HCT116 (cell line): ENCODE measurements around the gene OR1S2. TPM values are rescaled to one million over a fixed set of nuclear protein-coding genes. Genes with fewer than 3 reads are reported as not detected.

Experiments
- ATAC-seq: fragments of 200-7000 bp; cut with Tn5 transposase; 2 replicates; pipeline ENCODE4 v1.9.1; 2020; ENCODE audit warnings: mild to moderate bottlenecking, moderate library complexity
- BruUV-seq: library from RNA; stranded (reverse); fragments of 400-500 nt; replicated peaks from 2 replicates; lab custom pipeline; 2021; lab: Mats Ljungman, UMichigan
- CTCF ChIA-PET: fragments of 300-600 bp; sonication (Branson Sonifier 250); formaldehyde crosslinking; loops from one replicate; lab custom pipeline; 2021; ENCODE audit warnings: antibody characterized with exemption; lab: Charles Lee
- POLR2A ChIA-PET: fragments of 300-600, 350-600 bp; sonication (Branson Sonifier 250); formaldehyde crosslinking; loops from one replicate; lab custom pipeline; 2021; ENCODE audit warnings: antibody characterized with exemption; lab: Charles Lee
- RAD21 ChIA-PET, 2 experiments: fragments of 300-600 bp; sonication (Branson Sonifier 250); formaldehyde crosslinking; loops; one replicate each; lab custom pipeline; 2023; ENCODE audit warnings: low total read pairs in 2 of 2; ENCODE audit not compliant: uncharacterized antibody in 2 of 2, unreplicated experiment in 2 of 2, low non-redundant PET in 1 of 2; lab: Charles Lee
- DNase-seq: peaks from one replicate; pipeline ENCODE4 v3.0.0-alpha.2; 2010; ENCODE audit warnings: low read depth, low spot score
- H2AFZ ChIP-seq: fragments of 200-600 bp; shearing (Covaris generic), sonication (generic); 2 replicates; pipeline ENCODE4 v1.6.1; 2017; ENCODE audit warnings: low read depth, mixed run types, mixed read lengths, antibody characterized with exemption, low read length; ENCODE audit not compliant: poor library complexity, severe bottlenecking
- H3K27ac ChIP-seq: 2 replicates; pipeline ENCODE4 v1.5.1; 2012; ENCODE audit warnings: low read depth, low read length
- H3K27me3 ChIP-seq: fragments of 200-600 bp; sonication (generic); 2 replicates; pipeline ENCODE4 v1.6.1; 2016; ENCODE audit warnings: mixed run types, low read length, mixed read lengths; ENCODE audit not compliant: insufficient read depth
- H3K36me3 ChIP-seq, 2 experiments: fragments of 200-500 bp in 1 of 2; fragments of 200-600 bp in 1 of 2; sonication (Bioruptor generic) in 1 of 2; sonication (generic) in 1 of 2; 2 replicates each; pipeline versions ENCODE4 v1.5.1 to v1.6.1; 2014 to 2016; ENCODE audit warnings: low read length in 2 of 2, inconsistent platforms in 1 of 2, mixed read lengths in 1 of 2, mixed run types in 1 of 2; ENCODE audit not compliant: insufficient read depth in 2 of 2, control insufficient read depth in 1 of 2
- H3K4me1 ChIP-seq, 2 experiments: fragments of 200-600 bp in 1 of 2; sonication (generic) in 1 of 2; 2 replicates each; pipeline versions ENCODE4 v1.5.1 to v1.6.1; 2012 to 2017; ENCODE audit warnings: low read length in 2 of 2, inconsistent platforms in 1 of 2, mild to moderate bottlenecking in 1 of 2, mixed read lengths in 1 of 2, mixed run types in 1 of 2, moderate library complexity in 1 of 2; ENCODE audit not compliant: insufficient read depth in 2 of 2, control insufficient read depth in 1 of 2
- H3K4me2 ChIP-seq: fragments of 200-600 bp; sonication (generic); 2 replicates; pipeline ENCODE4 v1.6.1; 2017; ENCODE audit warnings: mixed run types, low read length, mixed read lengths
- H3K4me3 ChIP-seq, 2 experiments: fragments of 200-600 bp in 1 of 2; sonication (generic) in 1 of 2; replicated peaks in 1 of 2; 2 replicates each; pipeline ENCODE4 v1.5.1; 2011 to 2016; ENCODE audit warnings: low read length in 2 of 2, control low read depth in 1 of 2, low read depth in 1 of 2, mild to moderate bottlenecking in 1 of 2, mixed read lengths in 1 of 2, mixed run types in 1 of 2
- H3K79me2 ChIP-seq: fragments of 200-600 bp; sonication (generic); 2 replicates; pipeline ENCODE4 v1.6.1; 2017; ENCODE audit warnings: mild to moderate bottlenecking, mixed run types, low read length, moderate library complexity, mixed read lengths; ENCODE audit not compliant: insufficient read depth
- H3K9ac ChIP-seq: fragments of 200-600 bp; sonication (generic); 2 replicates; pipeline ENCODE4 v1.6.1; 2016; ENCODE audit warnings: low read length, mixed read lengths
- H3K9me2 ChIP-seq: fragments of 200-600 bp; sonication (generic), shearing (Covaris generic); 2 replicates; pipeline ENCODE4 v1.6.1; 2017; ENCODE audit warnings: mixed run types, mild to moderate bottlenecking, moderate library complexity; ENCODE audit not compliant: insufficient read depth
- H3K9me3 ChIP-seq, 2 experiments: fragments of 200-500 bp in 1 of 2; fragments of 200-600 bp in 1 of 2; sonication (Bioruptor generic) in 1 of 2; sonication (generic) in 1 of 2; 2 replicates each; pipeline ENCODE4 v1.6.1; 2014 to 2017; ENCODE audit warnings: low read length in 2 of 2, mixed read lengths in 2 of 2, inconsistent platforms in 1 of 2, low read depth in 1 of 2, mild to moderate bottlenecking in 1 of 2, mixed run types in 1 of 2, moderate library complexity in 1 of 2; ENCODE audit not compliant: control insufficient read depth in 1 of 2, insufficient read depth in 1 of 2
- H4K20me1 ChIP-seq: fragments of 200-600 bp; sonication (generic), shearing (Covaris generic); 2 replicates; pipeline ENCODE4 v1.6.1; 2017; ENCODE audit warnings: mixed run types, mild to moderate bottlenecking, moderate library complexity; ENCODE audit not compliant: insufficient read depth
- CBX3 ChIP-seq: IDR thresholded peaks from 2 replicates; pipeline ENCODE4 v1.6.1; 2012; ENCODE audit warnings: low read depth
- CEBPB ChIP-seq: IDR thresholded peaks from 2 replicates; pipeline ENCODE4 v1.6.1; 2012; ENCODE audit warnings: low read depth
- EGR1 ChIP-seq: IDR thresholded peaks from 2 replicates; pipeline ENCODE4 v1.6.1; 2012; ENCODE audit warnings: low read depth
- ELF1 ChIP-seq: IDR thresholded peaks from 2 replicates; pipeline ENCODE4 v1.6.1; 2012; ENCODE audit warnings: low read depth, borderline replicate concordance
- EZH2 ChIP-seq: fragments of 200-600 bp; sonication (generic); IDR thresholded peaks from 2 replicates; pipeline ENCODE4 v1.6.1; 2017; ENCODE audit warnings: antibody characterized with exemption, mixed run types
- EZH2phosphoT487 ChIP-seq: fragments of 200-600 bp; IDR thresholded peaks from 2 replicates; pipeline ENCODE4 v1.6.1; 2018; ENCODE audit warnings: antibody characterized with exemption, borderline replicate concordance
- FOSL1 ChIP-seq: IDR thresholded peaks from 2 replicates; pipeline ENCODE4 v1.6.1; 2012; ENCODE audit warnings: low read depth
- JUND ChIP-seq: IDR thresholded peaks from 2 replicates; pipeline ENCODE4 v1.6.1; 2012
- POLR2A ChIP-seq: IDR thresholded peaks from 2 replicates; pipeline ENCODE4 v1.7.0; 2011; ENCODE audit warnings: borderline replicate concordance; ENCODE audit not compliant: insufficient read depth, insufficient read length; ENCODE audit errors: extremely low read depth
- POLR2AphosphoS5 ChIP-seq: IDR thresholded peaks from 2 replicates; pipeline ENCODE4 v1.6.1; 2011; ENCODE audit warnings: mild to moderate bottlenecking, low read depth, low read length, moderate library complexity
- RAD21 ChIP-seq: IDR thresholded peaks from 2 replicates; pipeline ENCODE4 v1.6.1; 2012; ENCODE audit warnings: low read depth, mild to moderate bottlenecking
- SP1 ChIP-seq: IDR thresholded peaks from 2 replicates; pipeline ENCODE4 v1.6.1; 2012; ENCODE audit warnings: low read depth
- TCF7L2 ChIP-seq: IDR thresholded peaks from 2 replicates; pipeline ENCODE4 v1.7.0; 2011; ENCODE audit warnings: borderline replicate concordance, inconsistent platforms; ENCODE audit not compliant: insufficient read depth, insufficient read length; ENCODE audit errors: extremely low read depth
- ZFX ChIP-seq: fragments of 450-650 bp; IDR thresholded peaks from 2 replicates; pipeline ENCODE4 v1.6.1; 2017
- intact Hi-C: fragments of 100-400 bp; cut with micrococcal nuclease; formaldehyde crosslinking; loops from 2 replicates; pipeline ENCODE4 v1.10.0; 2022
- total RNA-seq: library from RNA; stranded (reverse); gene quantifications from one replicate; pipeline ENCODE4 v1.2.1, GENCODE V29; 2021; ENCODE audit not compliant: unreplicated experiment
- TF ChIP-seq, protein P1 (sequence below), 3 experiments: fragments of 200-600 bp in 1 of 3; sonication (generic) in 1 of 3; IDR thresholded peaks in 2 of 3; conservative IDR thresholded peaks in 1 of 3; 2 replicates each; pipeline ENCODE4 v1.5.1; 2012 to 2017; ENCODE audit warnings: low read depth in 2 of 3, low read length in 2 of 3, antibody characterized with exemption in 1 of 3, borderline replicate concordance in 1 of 3, control low read depth in 1 of 3, mild to moderate bottlenecking in 1 of 3, mixed read lengths in 1 of 3, mixed run types in 1 of 3, moderate library complexity in 1 of 3; ENCODE audit not compliant: insufficient read depth in 1 of 3
- TF ChIP-seq, protein P2 (sequence below): IDR thresholded peaks from 2 replicates; pipeline ENCODE4 v1.6.1; 2012; ENCODE audit warnings: low read depth
- TF ChIP-seq, protein P3 (sequence below): IDR thresholded peaks from 2 replicates; pipeline ENCODE4 v1.6.1; 2012
- TF ChIP-seq, protein P4 (sequence below): IDR thresholded peaks from 2 replicates; pipeline ENCODE4 v1.6.1; 2012
- TF ChIP-seq, protein P5 (sequence below): IDR thresholded peaks from 2 replicates; pipeline ENCODE4 v1.6.1; 2011; ENCODE audit warnings: mild to moderate bottlenecking, low read length, moderate library complexity; ENCODE audit not compliant: insufficient replicate concordance; ENCODE audit errors: extremely low read depth

The OR1S2 gene
- total RNA-seq, 1 experiment from 2014 or later, result not detected

DNA sequence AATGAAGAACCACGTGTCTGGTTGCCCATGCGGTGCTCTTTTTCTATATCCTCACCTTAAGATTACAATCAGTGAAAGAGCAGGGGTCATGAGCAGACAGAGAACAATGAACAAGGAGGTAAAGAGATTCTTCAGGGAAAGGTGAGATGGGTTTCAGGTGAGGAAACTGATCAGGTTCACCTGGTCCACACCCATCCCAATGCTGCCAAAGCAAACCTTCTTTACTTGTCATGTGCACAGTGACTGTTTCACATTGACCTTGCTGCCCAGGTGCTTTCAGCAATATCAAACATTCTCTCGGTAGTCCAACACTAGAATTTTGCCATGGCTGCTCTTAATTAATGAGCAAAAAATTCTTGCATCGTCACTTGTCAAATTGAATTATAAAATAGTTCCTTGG lies 39.6 kb downstream of the OR1S2 start:
- no peak overlapping the region for H3K27ac ChIP-seq
- H3K27me3 ChIP-seq, result peaks cover under 1% of the 10 kb centered on the region; the same call in 1 of the 2 replicates
- TF ChIP-seq, protein P1, sequence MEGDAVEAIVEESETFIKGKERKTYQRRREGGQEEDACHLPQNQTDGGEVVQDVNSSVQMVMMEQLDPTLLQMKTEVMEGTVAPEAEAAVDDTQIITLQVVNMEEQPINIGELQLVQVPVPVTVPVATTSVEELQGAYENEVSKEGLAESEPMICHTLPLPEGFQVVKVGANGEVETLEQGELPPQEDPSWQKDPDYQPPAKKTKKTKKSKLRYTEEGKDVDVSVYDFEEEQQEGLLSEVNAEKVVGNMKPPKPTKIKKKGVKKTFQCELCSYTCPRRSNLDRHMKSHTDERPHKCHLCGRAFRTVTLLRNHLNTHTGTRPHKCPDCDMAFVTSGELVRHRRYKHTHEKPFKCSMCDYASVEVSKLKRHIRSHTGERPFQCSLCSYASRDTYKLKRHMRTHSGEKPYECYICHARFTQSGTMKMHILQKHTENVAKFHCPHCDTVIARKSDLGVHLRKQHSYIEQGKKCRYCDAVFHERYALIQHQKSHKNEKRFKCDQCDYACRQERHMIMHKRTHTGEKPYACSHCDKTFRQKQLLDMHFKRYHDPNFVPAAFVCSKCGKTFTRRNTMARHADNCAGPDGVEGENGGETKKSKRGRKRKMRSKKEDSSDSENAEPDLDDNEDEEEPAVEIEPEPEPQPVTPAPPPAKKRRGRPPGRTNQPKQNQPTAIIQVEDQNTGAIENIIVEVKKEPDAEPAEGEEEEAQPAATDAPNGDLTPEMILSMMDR (IDR thresholded peaks at IDR 0.05 in 2 of 3, conservative IDR thresholded peaks at IDR 0.05 in 1 of 3; ENCODE audit: borderline replicate concordance in 1 of 3, insufficient read depth in 1 of 3, low read depth in 2 of 3, low read length in 2 of 3), result no peak
- TF ChIP-seq, protein P2, sequence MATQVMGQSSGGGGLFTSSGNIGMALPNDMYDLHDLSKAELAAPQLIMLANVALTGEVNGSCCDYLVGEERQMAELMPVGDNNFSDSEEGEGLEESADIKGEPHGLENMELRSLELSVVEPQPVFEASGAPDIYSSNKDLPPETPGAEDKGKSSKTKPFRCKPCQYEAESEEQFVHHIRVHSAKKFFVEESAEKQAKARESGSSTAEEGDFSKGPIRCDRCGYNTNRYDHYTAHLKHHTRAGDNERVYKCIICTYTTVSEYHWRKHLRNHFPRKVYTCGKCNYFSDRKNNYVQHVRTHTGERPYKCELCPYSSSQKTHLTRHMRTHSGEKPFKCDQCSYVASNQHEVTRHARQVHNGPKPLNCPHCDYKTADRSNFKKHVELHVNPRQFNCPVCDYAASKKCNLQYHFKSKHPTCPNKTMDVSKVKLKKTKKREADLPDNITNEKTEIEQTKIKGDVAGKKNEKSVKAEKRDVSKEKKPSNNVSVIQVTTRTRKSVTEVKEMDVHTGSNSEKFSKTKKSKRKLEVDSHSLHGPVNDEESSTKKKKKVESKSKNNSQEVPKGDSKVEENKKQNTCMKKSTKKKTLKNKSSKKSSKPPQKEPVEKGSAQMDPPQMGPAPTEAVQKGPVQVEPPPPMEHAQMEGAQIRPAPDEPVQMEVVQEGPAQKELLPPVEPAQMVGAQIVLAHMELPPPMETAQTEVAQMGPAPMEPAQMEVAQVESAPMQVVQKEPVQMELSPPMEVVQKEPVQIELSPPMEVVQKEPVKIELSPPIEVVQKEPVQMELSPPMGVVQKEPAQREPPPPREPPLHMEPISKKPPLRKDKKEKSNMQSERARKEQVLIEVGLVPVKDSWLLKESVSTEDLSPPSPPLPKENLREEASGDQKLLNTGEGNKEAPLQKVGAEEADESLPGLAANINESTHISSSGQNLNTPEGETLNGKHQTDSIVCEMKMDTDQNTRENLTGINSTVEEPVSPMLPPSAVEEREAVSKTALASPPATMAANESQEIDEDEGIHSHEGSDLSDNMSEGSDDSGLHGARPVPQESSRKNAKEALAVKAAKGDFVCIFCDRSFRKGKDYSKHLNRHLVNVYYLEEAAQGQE, result no peak
- TF ChIP-seq ELF1 (no peak), ZFX (no peak), EZH2phosphoT487 (no peak), EGR1 (no peak), JUND (no peak), CEBPB (no peak), POLR2AphosphoS5 (no peak), POLR2A (no peak), EZH2 (no peak), CBX3 (no peak), SP1 (no peak), FOSL1 (no peak), RAD21 (no peak), TCF7L2 (no peak)
- TF ChIP-seq, protein P3, sequence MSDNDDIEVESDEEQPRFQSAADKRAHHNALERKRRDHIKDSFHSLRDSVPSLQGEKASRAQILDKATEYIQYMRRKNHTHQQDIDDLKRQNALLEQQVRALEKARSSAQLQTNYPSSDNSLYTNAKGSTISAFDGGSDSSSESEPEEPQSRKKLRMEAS, result no peak
- TF ChIP-seq, protein P4, sequence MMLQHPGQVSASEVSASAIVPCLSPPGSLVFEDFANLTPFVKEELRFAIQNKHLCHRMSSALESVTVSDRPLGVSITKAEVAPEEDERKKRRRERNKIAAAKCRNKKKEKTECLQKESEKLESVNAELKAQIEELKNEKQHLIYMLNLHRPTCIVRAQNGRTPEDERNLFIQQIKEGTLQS, result no peak
- TF ChIP-seq, protein P5, sequence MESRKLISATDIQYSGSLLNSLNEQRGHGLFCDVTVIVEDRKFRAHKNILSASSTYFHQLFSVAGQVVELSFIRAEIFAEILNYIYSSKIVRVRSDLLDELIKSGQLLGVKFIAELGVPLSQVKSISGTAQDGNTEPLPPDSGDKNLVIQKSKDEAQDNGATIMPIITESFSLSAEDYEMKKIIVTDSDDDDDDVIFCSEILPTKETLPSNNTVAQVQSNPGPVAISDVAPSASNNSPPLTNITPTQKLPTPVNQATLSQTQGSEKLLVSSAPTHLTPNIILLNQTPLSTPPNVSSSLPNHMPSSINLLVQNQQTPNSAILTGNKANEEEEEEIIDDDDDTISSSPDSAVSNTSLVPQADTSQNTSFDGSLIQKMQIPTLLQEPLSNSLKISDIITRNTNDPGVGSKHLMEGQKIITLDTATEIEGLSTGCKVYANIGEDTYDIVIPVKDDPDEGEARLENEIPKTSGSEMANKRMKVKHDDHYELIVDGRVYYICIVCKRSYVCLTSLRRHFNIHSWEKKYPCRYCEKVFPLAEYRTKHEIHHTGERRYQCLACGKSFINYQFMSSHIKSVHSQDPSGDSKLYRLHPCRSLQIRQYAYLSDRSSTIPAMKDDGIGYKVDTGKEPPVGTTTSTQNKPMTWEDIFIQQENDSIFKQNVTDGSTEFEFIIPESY, result no peak
- intact Hi-C loops, result no loop called here
- H3K79me2 ChIP-seq, result no peaks in the 10 kb centered on the region
- H3K4me1 ChIP-seq, result no peaks in the 10 kb centered on the region
- ChIA-PET CTCF (no interaction called here), POLR2A (no interaction called here), RAD21 (no interaction called here)
- H3K9me2 ChIP-seq, result no peaks in the 10 kb centered on the region
- BruUV-seq, result no TSS peak
- H3K36me3 ChIP-seq, result no peaks in the 10 kb centered on the region
- H3K4me2 ChIP-seq, result no peak overlapping the region
- ATAC-seq, result no peak
- no peaks in the 10 kb centered on the region for H3K9me3 ChIP-seq
- H2AFZ ChIP-seq, result no peak overlapping the region
- DNase-seq, result no peak
- H3K4me3 ChIP-seq, result no peak overlapping the region
- H3K9ac ChIP-seq, result no peak overlapping the region
- no peaks in the 10 kb centered on the region for H4K20me1 ChIP-seq
